HepG2 (cell line): ENCODE results near the gene F2RL2. TPM values are rescaled to one million over a fixed set of nuclear protein-coding genes. Genes with fewer than 3 reads are reported as not detected.

Source experiments
- ATAC-seq: fragments of 200-7000 bp; cut with Tn5 transposase; 3 replicates; pipeline ENCODE4 v1.9.1; 2020; ENCODE audit warnings: mild to moderate bottlenecking, moderate library complexity
- BruUV-seq: library from RNA; stranded (reverse); fragments of 400-500 nt; replicated peaks from 2 replicates; lab custom pipeline; 2021; lab: Mats Ljungman, UMichigan
- CTCF ChIA-PET: fragments of 300-600 bp; formaldehyde crosslinking; extraction: SDS; loops from one replicate; lab custom pipeline; 2021; ENCODE audit warnings: low total read pairs, inconsistent platforms, low intra/inter-chr PET ratio; lab: Yijun Ruan, JAX
- POLR2A ChIA-PET: fragments of 350-600 bp; sonication (Branson Sonifier 250); formaldehyde crosslinking; loops from one replicate; lab custom pipeline; 2020; ENCODE audit warnings: antibody characterized with exemption, inconsistent platforms; lab: Yijun Ruan, JAX
- DNase-seq: peaks from one replicate; pipeline ENCODE4 v3.0.0-alpha.2; 2015; ENCODE audit warnings: low spot score
- FAIRE-seq: peaks from 3 replicates; lab custom pipeline; 2011; peaks lifted over from hg19 to GRCh38; lab: Jason Lieb, UNC
- H2AFZ ChIP-seq: one replicate; pipeline ENCODE4 v1.6.1; 2011; ENCODE audit warnings: low read length, inconsistent platforms
- H3K27ac ChIP-seq: fragments of 300-600 bp; 3 replicates; pipeline ENCODE4 v1.8.0; 2011; ENCODE audit warnings: mixed run types, mild to moderate bottlenecking, mixed read lengths, low read length, inconsistent platforms; ENCODE audit not compliant: insufficient read depth; ENCODE audit errors: extremely low read length
- H3K27me3 ChIP-seq, 2 experiments: fragments of 200-600 bp in 1 of 2; 2 replicates in 1 of 2; 3 replicates in 1 of 2; pipeline versions ENCODE4 v1.6.0 to v1.8.0; 2011; ENCODE audit warnings: low read length in 2 of 2, mild to moderate bottlenecking in 2 of 2, moderate library complexity in 2 of 2, inconsistent platforms in 1 of 2; ENCODE audit not compliant: insufficient read depth in 2 of 2, control insufficient read depth in 1 of 2
- H3K36me3 ChIP-seq, 2 experiments: fragments of 200-600 bp in 1 of 2; replicated peaks in 1 of 2; 2 replicates in 1 of 2; 3 replicates in 1 of 2; pipeline versions ENCODE4 v1.5.1 to v1.8.0; 2011; ENCODE audit warnings: low read length in 2 of 2, inconsistent platforms in 1 of 2; ENCODE audit not compliant: insufficient read depth in 2 of 2, control insufficient read depth in 1 of 2
- H3K4me1 ChIP-seq: 2 replicates; pipeline ENCODE4 v1.5.1; 2012; ENCODE audit warnings: low read length, inconsistent platforms; ENCODE audit not compliant: insufficient read depth
- H3K4me2 ChIP-seq: 2 replicates; pipeline ENCODE4 v1.6.0; 2011; ENCODE audit warnings: low read depth, low read length, inconsistent platforms
- H3K4me3 ChIP-seq, 3 experiments: fragments of 200-600 bp in 1 of 3; sonication (generic), shearing (Covaris generic) in 1 of 3; replicated peaks in 1 of 3; 2 replicates each; pipeline ENCODE4 v1.5.1; 2011 to 2016; ENCODE audit warnings: low read length in 3 of 3, inconsistent platforms in 2 of 3, low read depth in 2 of 3, mild to moderate bottlenecking in 2 of 3, control low read depth in 1 of 3, mixed read lengths in 1 of 3; ENCODE audit not compliant: insufficient read depth in 1 of 3
- H3K79me2 ChIP-seq: one replicate; pipeline ENCODE4 v1.6.1; 2011; ENCODE audit warnings: low read length, inconsistent platforms; ENCODE audit not compliant: insufficient read depth
- H3K9ac ChIP-seq: 2 replicates; pipeline ENCODE4 v1.6.0; 2011; ENCODE audit warnings: mild to moderate bottlenecking, low read depth, low read length, inconsistent platforms; ENCODE audit not compliant: insufficient read depth
- H3K9me3 ChIP-seq: 2 replicates; pipeline ENCODE4 v1.5.1; 2012; ENCODE audit warnings: mild to moderate bottlenecking, low read length
- H4K20me1 ChIP-seq: 2 replicates; pipeline ENCODE4 v1.6.0; 2011; ENCODE audit warnings: inconsistent platforms, mild to moderate bottlenecking, low read length, moderate library complexity; ENCODE audit not compliant: insufficient read depth
- ARHGAP35 ChIP-seq: sonication (generic); formaldehyde crosslinking; IDR thresholded peaks from 2 replicates; pipeline ENCODE4 v1.9.0; 2022; ENCODE audit warnings: mild to moderate bottlenecking, inconsistent platforms, moderate library complexity, missing genetic modification reagents, borderline replicate concordance
- CTCF ChIP-seq: sonication (generic); formaldehyde crosslinking; IDR thresholded peaks from 2 replicates; pipeline ENCODE4 v1.5.0; 2020; ENCODE audit warnings: mild to moderate bottlenecking, missing genetic modification reagents, moderate library complexity
- EP300 ChIP-seq, 3 experiments: sonication (generic) in 1 of 3; formaldehyde crosslinking in 1 of 3; IDR thresholded peaks; 2 replicates each; pipeline versions ENCODE4 v1.5.1 to v1.6.1; 2011 to 2020; ENCODE audit warnings: low read depth in 2 of 3, low read length in 2 of 3, borderline replicate concordance in 1 of 3, improper control_type of control experiment in 1 of 3, mild to moderate bottlenecking in 1 of 3, missing genetic modification reagents in 1 of 3, moderate library complexity in 1 of 3
- IKZF4 ChIP-seq: sonication (generic); formaldehyde crosslinking; IDR thresholded peaks from 2 replicates; pipeline ENCODE4 v1.5.1; 2020; ENCODE audit warnings: borderline replicate concordance, mild to moderate bottlenecking, low read depth, missing genetic modification reagents; ENCODE audit errors: not compliant biosample characterization
- NR2F6 ChIP-seq, 2 experiments: IDR thresholded peaks; 2 replicates each; pipeline ENCODE4 v1.6.1; 2016; ENCODE audit warnings: antibody characterized with exemption in 1 of 2, mild to moderate bottlenecking in 1 of 2
- ZFP37 ChIP-seq: sonication (generic); formaldehyde crosslinking; IDR thresholded peaks from 2 replicates; pipeline ENCODE4 v1.4.0; 2020; ENCODE audit warnings: missing genetic modification reagents, borderline replicate concordance
- ZHX2 ChIP-seq, 2 experiments: sonication (generic) in 1 of 2; formaldehyde crosslinking in 1 of 2; IDR thresholded peaks; 2 replicates each; pipeline versions ENCODE4 v1.6.1 to v1.9.0; 2014 to 2022; ENCODE audit warnings: antibody characterized with exemption in 1 of 2, borderline replicate concordance in 1 of 2, inconsistent platforms in 1 of 2, low read depth in 1 of 2, missing genetic modification reagents in 1 of 2
- ZNF564 ChIP-seq: sonication (generic); formaldehyde crosslinking; IDR thresholded peaks from 2 replicates; pipeline ENCODE4 v1.8.1; 2023; ENCODE audit warnings: mild to moderate bottlenecking, missing genetic modification reagents
- WGBS: methylation state at CpG from one replicate; pipeline ENCODE4 v1.1.6; 2017; ENCODE audit warnings: low lambda C conversion rate; 5-methylcytosine and 5-hydroxymethylcytosine counted together
- in situ Hi-C: cut with HindIII; loops from 2 replicates; pipeline ENCODE4 v1.10.0; 2017; ENCODE audit warnings: low pct_unique_long_range_greater_than_20kb; ENCODE audit not compliant: extremely low pct_ligation_motif_present
- intact Hi-C: fragments of 100-400 bp; cut with micrococcal nuclease; formaldehyde crosslinking; loops from one replicate; pipeline ENCODE4 v1.10.0; 2022; ENCODE audit not compliant: unreplicated experiment
- polyA plus RNA-seq, 8 experiments: library from polyadenylated mRNA; depleted of rRNA in 3 of 8; stranded (reverse) in 7 of 8; unstranded in 1 of 8; fragments of >200 nt; fragmentation: Illumina TruSeq in 4 of 8; extraction: Trizol in 4 of 8; gene quantifications; 2 replicates each; pipeline versions ENCODE4 v1.2.1 to v1.2.3, GENCODE V29; 2011 to 2016; ENCODE audit warnings: low read depth in 4 of 8, missing spikeins in 1 of 8, mixed read lengths in 1 of 8; ENCODE audit not compliant: insufficient read depth in 1 of 8
- total RNA-seq, 5 experiments: library from RNA; depleted of rRNA; stranded (reverse); fragments of >200 nt; fragmentation: Illumina TruSeq; extraction: Trizol; gene quantifications; 2 replicates each; pipeline ENCODE4 v1.2.3, GENCODE V29; 2016; ENCODE audit warnings: low read depth in 1 of 5

Gene F2RL2
- total and polyA plus RNA-seq, 2 of the 13 experiments (the other 11 are each of a cell fraction or from before 2014, with no cell fraction given) = not detected

- POLR2A ChIA-PET = no interaction called here
- CTCF ChIA-PET = no interaction called here
- DNase-seq = no peak
Observed at GRCh38 chr5:76626738-76627137, 3.5 kb upstream of the F2RL2 start.

More at GRCh38 chr5:76626738-76627137, 3.5 kb upstream of the F2RL2 start:
- no peak for ATAC-seq
- intact Hi-C loops (no loop called here), in situ Hi-C loops (no loop called here)
- Histone ChIP-seq H4K20me1 (no peaks in the 10 kb centered on the region), H3K27me3 (no peaks in the 10 kb centered on the region), H2AFZ (no peak overlapping the region), H3K27ac (no peak overlapping the region), H3K4me1 (no peaks in the 10 kb centered on the region), H3K9me3 (no peaks in the 10 kb centered on the region), H3K9ac (no peak overlapping the region), H3K4me2 (no peak overlapping the region), H3K36me3 (peaks cover 2 to 18% of the 10 kb centered on the region in 2 experiments; a peak in 3 of 5 replicates), H3K79me2 (no peaks in the 10 kb centered on the region), H3K4me3 (no peak overlapping the region)
- FAIRE-seq = no peak
- no peak for TF ChIP-seq ZFP37 (CRISPR knock-in tag)
- no peak for TF ChIP-seq ZNF564 (CRISPR knock-in tag)
- TF ChIP-seq CTCF = no peak
- TF ChIP-seq NR2F6 (IDR thresholded peaks at IDR 0.05) = no peak
- no peak for TF ChIP-seq NR2F6 (CRISPR knock-in tag; IDR thresholded peaks at IDR 0.05)
- no peak for TF ChIP-seq ARHGAP35 (CRISPR knock-in tag)
- TF ChIP-seq IKZF4 (CRISPR knock-in tag) = no peak
- no peak for TF ChIP-seq ZHX2 (IDR thresholded peaks at IDR 0.05; ENCODE audit: low read depth)
- TF ChIP-seq ZHX2 (CRISPR knock-in tag; IDR thresholded peaks at IDR 0.05; ENCODE audit: borderline replicate concordance) = no peak
- no peak for TF ChIP-seq EP300 (IDR thresholded peaks at IDR 0.05; ENCODE audit: low read depth in 2 of 2, low read length in 2 of 2)
- TF ChIP-seq EP300 (CRISPR knock-in tag; IDR thresholded peaks at IDR 0.05; ENCODE audit: borderline replicate concordance) = no peak
- 96% methylated on average over 6 of the region's 6 CpGs for WGBS
- BruUV-seq = no TSS peak
